Cortex of kidney (tissue), 1 donor: ENCODE measurements around the gene DNAJC6.
"Not testable (repeated sequence)": the region's sequence is repeated elsewhere in the genome, so short reads cannot be mapped to it uniquely, and the experiment has no call there.

Experiments
- DNase-seq: peaks from one replicate; lab custom pipeline; 2025; lab: John Stamatoyannopoulos, UW

The DNAJC6 gene

GRCh38 chr1:65309304-65310077 is at the start of gene DNAJC6:
Gene DNAJC6 (plus strand): TSS chr1:65309543. CDS start chr1:65309746, 203 bp downstream.
- no peak for DNase-seq

GRCh38 chr1:65259816-65260215 is 49.5 kb upstream of the DNAJC6 start:
- DNase-seq = no peak

- DNase-seq = no peak
Measured at GRCh38 chr1:65260851-65261473, 48.4 kb upstream of the DNAJC6 start.

- no peak for DNase-seq
Measured at GRCh38 chr1:65263286-65263685, 46.1 kb upstream of the DNAJC6 start.

- no peak for DNase-seq
Measured at GRCh38 chr1:65264197-65264929, 45.0 kb upstream of the DNAJC6 start.

GRCh38 chr1:65265296-65265650 is 44.1 kb upstream of the DNAJC6 start:
- no peak for DNase-seq

GRCh38 chr1:65265651-65266351 is 43.5 kb upstream of the DNAJC6 start:
- DNase-seq = no peak

GRCh38 chr1:65266476-65266875 is 42.9 kb upstream of the DNAJC6 start:
- DNase-seq = no peak

GRCh38 chr1:65267271-65267670 is 42.1 kb upstream of the DNAJC6 start:
- no peak for DNase-seq

GRCh38 chr1:65267683-65268082 is 41.7 kb upstream of the DNAJC6 start:
- no peak for DNase-seq

- DNase-seq = no peak
Measured at GRCh38 chr1:65269612-65270011, 39.7 kb upstream of the DNAJC6 start.

GRCh38 chr1:65276197-65276939 is 33.0 kb upstream of the DNAJC6 start:
- no peak for DNase-seq

- no peak for DNase-seq
Measured at GRCh38 chr1:65277605-65278347, 31.6 kb upstream of the DNAJC6 start.

- no peak for DNase-seq
Measured at GRCh38 chr1:65278376-65279069, 30.8 kb upstream of the DNAJC6 start.

GRCh38 chr1:65279070-65279779 is 30.1 kb upstream of the DNAJC6 start:
- DNase-seq = no peak

GRCh38 chr1:65281846-65282245 is 27.5 kb upstream of the DNAJC6 start:
- no peak for DNase-seq

- no peak for DNase-seq
Measured at GRCh38 chr1:65284229-65284628, 25.1 kb upstream of the DNAJC6 start.

GRCh38 chr1:65289449-65289848 is 19.9 kb upstream of the DNAJC6 start:
- no peak for DNase-seq

GRCh38 chr1:65291818-65292217 is 17.5 kb upstream of the DNAJC6 start:
- not testable (repeated sequence) for DNase-seq
